Stimulated activated naive CD4-positive, alpha-beta T cell treated with Interleukin-2 at 50 U/mL for 16 hours (primary cell): ENCODE measurements around the gene CFAP410.
"Not testable (repeated sequence)": the region's sequence is repeated elsewhere in the genome, so short reads cannot be mapped to it uniquely, and the experiment has no call there.

ENCODE experiments used
- DNase-seq: peaks from one replicate; lab custom pipeline; 2025; lab: John Stamatoyannopoulos, UW

CFAP410 gene

GRCh38 chr21:44368711-44369446 is 29.7 kb upstream of the CFAP410 start:
- no peak for DNase-seq

GRCh38 chr21:44366586-44367211 is 27.5 kb upstream of the CFAP410 start:
- DNase-seq: no peak

DNA sequence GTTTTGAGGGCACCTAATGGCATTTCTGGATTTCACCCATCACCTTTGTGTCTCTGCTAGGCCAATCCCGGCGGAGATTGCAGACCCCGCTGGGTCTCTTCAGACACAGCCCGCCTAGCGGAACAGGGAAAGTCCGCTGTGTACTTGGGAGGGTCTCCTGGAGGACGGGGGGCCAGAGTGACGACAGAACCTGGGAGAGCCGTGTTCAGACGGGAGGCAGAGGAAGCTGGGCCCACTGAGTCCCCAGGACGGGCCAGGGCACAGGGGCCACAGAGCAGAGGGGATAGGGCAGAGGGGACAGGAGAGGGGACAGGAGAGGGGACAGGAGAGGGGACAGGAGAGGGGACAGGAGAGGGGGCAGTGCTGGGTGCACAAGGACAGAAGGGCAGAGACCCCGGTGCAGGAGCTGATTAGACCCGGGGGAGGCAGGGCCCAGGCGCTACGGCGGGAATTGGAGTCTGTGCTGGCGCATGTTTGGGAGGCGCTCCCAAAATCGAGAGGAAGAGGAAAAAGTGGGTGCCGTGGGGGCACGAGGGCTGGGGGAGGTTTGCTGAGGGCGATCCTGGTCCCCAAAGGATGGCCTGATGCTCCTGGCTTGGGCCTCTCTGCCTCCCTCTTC is 26.9 kb upstream of the CFAP410 start:
- DNase-seq: no peak

DNA sequence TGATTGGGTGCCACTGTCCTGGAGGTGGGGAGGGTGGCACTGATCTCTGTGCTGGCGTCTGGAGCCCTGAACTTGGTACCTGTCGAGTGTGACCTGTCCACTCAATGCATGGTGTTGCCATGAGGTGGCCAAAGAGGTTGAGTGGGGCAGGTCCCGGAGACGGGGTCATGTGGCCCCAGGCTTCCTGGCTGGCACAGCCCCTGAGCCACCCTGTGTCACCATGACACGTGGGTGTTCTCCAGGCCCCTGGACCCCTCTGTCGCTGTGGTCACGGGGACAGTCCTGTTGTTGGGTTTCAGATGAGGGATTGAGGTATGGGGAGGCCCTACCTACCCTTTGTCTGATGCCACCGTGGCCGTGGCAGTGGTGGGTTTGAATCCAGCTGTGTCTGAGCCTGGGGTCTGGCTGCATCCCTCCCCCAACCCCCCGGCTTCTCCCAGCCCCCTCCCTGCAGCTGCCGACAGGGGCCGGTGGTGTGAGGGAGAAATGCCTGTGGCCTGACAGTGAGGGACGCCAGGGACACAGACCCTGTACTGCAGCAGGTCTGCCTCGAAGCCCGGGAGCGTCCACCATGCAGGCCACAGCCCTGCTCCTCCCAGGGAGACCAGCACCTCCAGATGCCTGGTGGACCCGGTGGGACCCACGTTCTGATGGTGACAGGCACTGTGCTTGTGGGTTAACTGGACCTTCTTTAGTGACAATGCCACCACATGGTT is 26.2 kb upstream of the CFAP410 start:
- no peak for DNase-seq

DNA sequence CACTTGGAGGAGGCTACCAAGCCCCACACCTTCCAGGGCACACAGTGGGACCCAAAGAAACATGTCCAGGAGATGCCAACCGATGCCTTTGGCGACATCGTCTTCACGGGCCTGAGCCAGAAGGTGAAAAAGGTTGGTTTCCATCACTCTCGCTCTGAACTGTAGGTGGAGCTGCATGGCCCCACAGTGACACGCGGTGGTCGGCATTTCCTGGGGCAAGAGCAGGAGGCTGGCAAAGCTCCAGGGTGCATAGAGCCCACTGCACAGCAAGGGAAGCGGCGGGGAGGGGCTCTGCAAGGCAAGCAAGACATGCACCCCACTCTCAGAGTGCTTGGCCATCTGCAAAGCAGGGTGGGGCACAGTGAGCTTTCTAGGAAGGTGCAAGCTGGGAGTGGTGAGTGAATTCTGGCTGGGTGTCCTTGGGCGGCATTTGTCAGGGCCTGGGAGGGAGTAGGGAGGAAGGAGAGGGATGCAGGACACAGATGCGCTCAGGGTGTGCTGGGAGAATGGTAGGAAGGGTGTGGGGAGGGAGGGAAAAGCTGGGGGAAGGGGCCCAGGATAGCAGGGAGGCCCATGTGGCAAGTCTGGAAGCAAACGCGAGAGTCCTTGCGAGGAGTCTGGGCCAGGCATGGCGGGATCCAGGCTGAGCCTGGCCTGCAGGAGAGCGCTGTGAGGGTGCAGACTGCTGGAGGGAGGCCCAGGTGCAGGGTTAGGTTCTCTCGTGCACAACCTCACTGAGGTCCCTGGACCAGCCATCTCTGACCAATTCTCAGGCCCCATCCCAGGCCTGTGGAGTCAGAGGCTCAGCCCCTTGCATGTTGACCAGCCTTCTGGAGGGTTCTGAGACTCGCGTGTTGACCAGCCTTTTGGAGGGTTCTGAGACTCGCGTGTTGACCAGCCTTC is 25.2 kb upstream of the CFAP410 start:
- DNase-seq: no peak

DNA sequence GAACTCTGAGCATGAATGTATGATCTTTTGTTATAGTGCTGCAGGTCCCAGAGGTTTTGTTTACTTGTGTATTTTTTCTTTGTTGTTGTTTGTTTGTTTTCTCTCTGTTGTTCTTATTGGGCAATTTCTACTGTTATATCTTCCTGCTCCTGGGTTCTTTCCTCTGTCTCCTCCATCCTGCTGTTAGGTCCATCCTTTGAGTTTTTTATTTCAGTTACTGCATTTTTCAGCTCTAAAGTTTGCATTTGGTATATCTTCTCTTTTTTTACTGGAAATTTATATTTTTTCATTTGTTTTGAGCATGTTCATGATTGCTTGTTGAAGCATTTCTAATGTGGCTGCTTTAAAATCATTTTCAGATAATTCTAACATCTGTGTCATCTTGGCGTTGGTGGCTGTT is 24.1 kb upstream of the CFAP410 start:
- DNase-seq: no peak

DNA sequence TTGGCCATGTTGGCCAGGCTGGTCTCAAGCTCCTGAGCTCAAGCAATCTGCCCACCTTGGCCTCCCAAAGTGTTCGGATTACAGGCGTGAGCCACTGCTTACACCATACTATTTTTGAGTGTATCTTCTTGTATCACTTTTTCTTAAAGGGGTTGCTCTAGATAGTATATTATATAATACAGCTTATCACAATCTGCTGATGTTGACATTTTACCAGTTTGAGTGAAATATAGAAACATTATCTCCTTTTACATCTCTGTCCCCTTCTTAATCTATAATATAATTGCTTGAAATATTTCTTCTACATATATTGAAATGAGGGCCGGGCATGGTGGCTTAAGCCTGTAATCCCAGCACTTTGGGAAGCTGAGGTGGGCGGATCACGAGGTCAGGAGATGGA is 22.7 kb upstream of the CFAP410 start:
- DNase-seq: not testable (repeated sequence)

DNA sequence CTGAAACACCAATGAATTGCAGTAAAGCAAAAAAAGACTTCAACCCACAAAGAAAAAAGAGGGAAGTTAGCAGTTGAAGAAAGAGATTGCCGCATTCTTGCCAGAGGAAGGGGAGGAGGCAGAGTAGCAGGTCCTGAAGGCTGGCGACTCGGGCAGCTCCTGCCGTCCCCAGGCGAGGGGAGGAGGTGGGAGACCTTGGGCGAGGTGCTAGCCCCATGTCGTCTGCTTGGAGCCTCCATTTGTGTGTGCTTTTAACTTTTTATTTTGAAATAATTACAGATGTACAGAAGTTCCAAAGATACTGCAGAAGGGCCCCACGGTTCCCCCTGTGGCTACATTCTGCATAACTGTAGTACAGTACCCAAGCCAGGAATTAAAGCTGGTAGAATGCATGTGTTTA is 21.0 kb upstream of the CFAP410 start:
- no peak for DNase-seq

DNA sequence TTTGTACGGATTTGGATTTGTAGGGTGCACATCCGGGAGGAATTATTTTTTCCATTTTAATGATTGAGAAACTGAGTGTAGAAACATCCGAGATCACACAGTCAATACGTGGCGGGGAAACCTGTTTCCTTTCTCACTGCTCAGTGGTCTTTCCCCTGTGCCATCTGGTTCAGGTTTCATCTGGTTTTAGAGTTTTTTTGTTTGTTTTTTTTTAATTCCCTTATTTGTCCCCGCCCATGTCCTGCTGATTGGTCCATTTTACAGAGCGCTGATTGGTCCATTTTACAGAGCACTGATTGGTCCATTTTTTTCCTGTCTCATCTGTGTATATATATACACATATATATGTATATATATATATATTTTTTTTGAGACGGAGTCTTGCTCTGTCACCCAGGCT is 20.2 kb upstream of the CFAP410 start:
- DNase-seq: no peak

- no peak for DNase-seq
These were observed 18.1 kb upstream of the CFAP410 start for GRCh38 chr21:44357064-44357837.

- no peak for DNase-seq
These were observed 17.4 kb upstream of the CFAP410 start for GRCh38 chr21:44356636-44357035.

GRCh38 chr21:44356160-44356559 is 17.0 kb upstream of the CFAP410 start:
- no peak for DNase-seq

GRCh38 chr21:44354775-44355771 is 15.9 kb upstream of the CFAP410 start:
- DNase-seq: no peak

DNA sequence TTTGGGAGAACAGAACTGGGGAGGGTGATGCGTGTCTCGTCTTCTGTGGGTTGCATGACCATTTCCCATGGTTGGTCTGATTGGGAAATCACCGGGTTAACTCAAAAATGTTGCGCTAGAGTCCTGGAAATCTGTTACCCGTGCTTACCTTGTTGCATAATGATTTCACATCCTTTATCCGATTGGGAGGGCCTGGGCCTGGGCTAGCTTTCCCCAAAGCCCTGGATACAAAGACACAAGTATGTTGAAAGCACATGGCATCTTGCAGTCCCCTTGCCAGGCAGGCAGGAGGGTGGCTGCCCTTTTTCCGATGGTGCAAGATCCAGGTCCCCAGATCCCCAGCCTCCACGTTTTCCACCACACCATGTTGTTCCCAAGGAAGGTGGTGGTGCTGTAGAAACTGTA is 14.8 kb upstream of the CFAP410 start:
- DNase-seq: no peak

- DNase-seq: no peak
These were observed 14.2 kb upstream of the CFAP410 start, which contains the start of gene TRPM2 for GRCh38 chr21:44353191-44353970. TSS of gene TRPM2 (plus strand) at chr21:44353621. CDS start at chr21:44353701, 80 bp downstream.

GRCh38 chr21:44352253-44352860 is 13.2 kb upstream of the CFAP410 start:
- DNase-seq: no peak

- no peak for DNase-seq
These were observed 12.5 kb upstream of the CFAP410 start for GRCh38 chr21:44351535-44352252.
